HCEC 1CT (cell line): ENCODE data around the gene TMOD1.

Experiments used
- DNase-seq: peaks from one replicate; pipeline ENCODE4 v3.0.0-alpha.2; 2017

Gene TMOD1

GRCh38 chr9:97518909-97519307 lies 17.4 kb downstream of the TMOD1 start:
- DNase-seq: peak; percentile 83

GRCh38 chr9:97519441-97519970 lies 18.0 kb downstream of the TMOD1 start:
- no peak for DNase-seq

GRCh38 chr9:97521576-97522333 lies 20.3 kb downstream of the TMOD1 start:
- no peak for DNase-seq

- no peak for DNase-seq
Observed at GRCh38 chr9:97524424-97524823, 23.0 kb downstream of the TMOD1 start.

DNA sequence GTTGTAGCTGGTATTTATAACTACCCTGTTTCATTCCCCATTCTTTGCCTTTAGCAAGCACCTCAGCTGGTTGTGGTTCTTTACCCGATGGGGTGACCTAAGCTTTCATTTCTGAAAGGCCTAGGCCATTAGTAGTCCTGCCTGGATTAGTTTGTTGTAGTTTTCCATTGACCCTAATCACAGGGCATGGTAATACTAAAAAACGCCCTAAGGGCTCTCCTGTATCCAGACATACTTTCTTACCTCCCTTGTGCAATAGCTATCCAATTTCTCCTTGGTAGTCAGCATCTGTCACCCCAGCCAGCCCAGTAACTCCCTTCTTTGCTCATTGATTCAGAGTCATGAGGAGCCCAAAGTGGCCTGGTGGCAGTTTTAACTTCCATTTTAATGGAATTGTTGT lies 24.0 kb downstream of the TMOD1 start:
- DNase-seq: peak; percentile 76

DNA sequence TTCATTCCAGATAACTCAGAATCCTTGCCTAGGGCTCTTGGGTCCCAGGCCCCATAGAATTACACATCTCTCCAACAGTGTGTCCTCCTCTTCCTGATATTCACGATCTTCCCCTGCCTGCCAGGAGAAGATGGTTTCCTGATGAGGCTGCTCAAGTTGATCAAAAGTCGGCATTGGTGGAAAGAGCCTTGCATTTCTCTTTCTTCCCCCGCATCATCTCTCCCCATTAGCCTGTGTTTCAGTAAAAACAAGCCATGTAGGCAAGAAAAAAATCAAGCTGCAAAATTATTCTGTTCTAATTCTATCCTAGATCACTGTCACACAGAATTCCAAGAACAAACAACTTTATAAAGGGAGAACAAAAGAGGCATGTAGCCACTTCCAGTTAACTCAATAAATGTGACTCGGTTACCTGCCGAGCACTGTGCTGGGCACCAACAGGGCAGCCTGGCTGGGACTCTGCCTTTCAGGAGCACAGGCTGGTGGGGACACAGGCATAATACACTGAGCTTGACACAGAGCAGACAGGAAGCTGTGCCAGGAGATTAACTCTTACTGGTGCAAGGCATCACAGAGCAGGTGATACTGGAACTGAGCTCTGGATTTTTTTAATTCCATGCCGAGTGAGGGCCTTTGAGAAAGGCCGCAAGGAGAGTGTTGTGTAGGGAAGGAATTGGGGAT lies 25.6 kb downstream of the TMOD1 start:
- no peak for DNase-seq

DNA sequence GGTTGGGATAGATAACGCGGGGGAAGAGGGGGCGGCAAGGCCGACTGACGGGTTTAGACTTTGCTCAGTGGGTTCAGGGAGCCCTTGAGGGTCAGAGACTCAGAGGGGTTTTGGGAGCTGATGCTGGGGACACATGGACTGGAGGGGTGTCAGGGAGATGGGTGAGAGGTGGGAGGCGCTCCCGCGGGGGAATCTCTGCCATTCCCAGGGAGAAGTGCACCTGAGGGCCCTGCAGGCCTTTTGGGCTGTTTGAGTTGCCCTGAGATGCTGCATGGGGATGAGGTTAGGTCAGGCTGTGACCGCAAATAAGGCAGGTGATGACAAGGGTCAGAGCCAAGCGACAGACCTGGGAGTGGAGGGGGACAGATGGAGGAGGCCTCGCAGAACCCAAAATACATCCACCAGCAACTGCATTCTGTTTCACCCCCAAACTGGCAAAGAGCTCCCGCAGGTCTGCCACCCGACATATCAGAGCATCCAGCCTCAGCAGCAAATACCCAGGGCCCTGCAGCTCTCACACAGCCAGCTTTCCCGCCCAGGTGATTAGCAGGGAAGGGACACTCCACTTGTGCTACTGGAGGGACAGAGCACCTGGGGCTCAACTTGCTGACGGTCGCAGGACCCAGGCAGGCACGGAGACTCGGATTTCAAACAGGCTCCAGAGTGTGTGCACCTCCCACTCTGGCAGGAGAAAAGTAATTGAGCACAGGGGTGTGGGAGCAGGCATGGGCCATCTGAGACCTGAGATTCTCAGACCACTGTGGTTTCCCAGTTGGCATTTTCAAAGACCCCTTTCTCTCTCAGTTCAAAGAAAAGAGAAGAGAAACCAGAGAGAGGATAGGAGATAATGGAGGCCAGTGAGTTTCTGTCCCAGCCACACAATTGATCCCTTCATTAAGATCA lies 26.4 kb downstream of the TMOD1 start:
- no peak for DNase-seq

DNA sequence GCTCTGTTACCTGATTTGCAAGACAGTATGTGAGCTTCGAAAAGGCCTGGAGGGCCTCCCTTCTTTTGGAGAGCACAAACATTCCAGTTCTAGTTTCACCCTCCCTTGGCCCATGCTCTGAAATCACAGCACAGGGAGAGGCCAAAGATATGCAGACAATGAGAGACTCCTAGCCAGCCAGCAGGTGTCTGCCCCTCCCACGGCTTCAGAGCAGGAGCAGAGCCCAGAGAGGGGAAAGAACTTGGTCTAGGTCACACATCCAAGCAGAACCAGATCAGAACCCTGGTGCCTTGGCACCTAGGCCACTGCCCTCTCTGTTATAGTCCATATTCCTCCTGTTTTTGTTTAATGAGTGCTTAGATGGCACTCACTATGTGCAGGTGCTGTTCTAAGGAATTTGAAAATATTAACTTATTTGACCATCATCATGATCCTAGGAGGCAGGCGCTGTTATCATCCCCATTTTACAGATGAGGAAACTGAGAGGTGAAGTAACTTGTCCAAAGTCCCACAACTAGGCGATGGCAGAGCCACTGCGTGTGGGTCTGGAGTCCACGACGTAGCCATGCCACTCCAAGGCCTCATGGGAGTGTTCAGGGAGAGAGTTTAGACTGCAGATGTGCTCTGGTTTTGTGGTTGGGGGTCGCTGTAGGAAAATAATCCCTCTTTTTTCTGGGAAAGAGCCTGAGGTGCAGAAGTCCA lies 27.2 kb downstream of the TMOD1 start:
- DNase-seq: no peak

DNA sequence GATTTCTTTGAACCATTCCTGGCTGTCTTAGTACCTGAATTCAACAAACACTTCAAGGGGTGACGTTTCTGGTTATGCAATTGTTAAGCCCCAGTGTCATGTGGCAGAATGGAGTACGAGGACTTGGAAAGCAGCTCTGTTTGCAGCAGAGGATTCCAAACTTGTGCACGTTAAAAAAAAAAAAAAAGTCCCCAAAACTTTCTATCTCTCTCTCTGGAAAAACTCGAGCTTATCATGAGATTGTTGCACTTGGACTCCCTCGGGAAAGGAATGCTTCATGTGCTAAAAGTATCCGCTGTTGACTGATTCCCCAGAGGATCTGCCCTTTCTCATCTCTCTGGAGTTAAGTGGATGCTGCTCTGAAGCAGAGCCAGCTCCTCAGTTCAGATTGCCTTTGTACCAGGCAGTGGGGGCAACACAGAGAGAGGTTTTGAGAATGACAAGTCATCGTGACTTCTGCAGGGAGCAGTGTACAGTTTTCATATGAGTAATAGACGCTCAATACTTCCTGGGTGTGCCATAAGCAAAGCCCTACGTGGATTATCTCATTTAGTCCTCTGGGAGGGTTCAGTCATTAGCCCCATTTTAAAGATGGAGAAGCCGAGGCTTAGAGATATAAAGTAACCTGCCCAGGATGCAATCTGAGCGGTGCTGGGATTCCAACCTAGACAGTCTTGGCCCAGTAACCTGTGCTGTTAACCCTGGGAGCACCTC lies 28.1 kb downstream of the TMOD1 start:
- peak; percentile 55 for DNase-seq

DNA sequence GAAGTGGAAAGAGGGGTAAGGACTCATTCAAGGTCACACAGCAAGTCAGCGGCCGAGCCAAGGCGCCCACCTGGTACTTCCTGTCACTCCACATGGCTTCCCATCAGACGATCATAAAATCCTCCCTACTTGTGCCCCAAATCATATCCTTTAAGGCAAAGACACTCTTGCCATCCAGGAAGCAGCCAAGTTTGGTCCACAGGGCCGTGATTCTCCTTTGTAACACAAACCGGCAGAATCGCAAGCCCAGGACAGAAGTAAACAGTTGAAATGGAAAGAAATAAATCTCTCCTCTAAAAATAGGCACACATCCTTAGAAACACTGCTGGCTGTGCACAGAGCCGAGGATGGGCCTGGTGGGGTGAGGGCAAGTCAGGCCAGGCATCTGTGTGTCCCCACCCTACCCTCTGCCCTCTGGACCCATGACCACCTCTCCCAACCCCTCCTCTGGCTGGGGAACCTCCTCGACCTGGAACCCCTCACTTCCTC lies 30.5 kb downstream of the TMOD1 start:
- DNase-seq: no peak

GRCh38 chr9:97534185-97534584 lies 32.7 kb downstream of the TMOD1 start:
- no peak for DNase-seq

GRCh38 chr9:97534961-97535594 lies 33.6 kb downstream of the TMOD1 start:
- DNase-seq: no peak

GRCh38 chr9:97535771-97536170 lies 34.3 kb downstream of the TMOD1 start:
- DNase-seq: no peak

DNA sequence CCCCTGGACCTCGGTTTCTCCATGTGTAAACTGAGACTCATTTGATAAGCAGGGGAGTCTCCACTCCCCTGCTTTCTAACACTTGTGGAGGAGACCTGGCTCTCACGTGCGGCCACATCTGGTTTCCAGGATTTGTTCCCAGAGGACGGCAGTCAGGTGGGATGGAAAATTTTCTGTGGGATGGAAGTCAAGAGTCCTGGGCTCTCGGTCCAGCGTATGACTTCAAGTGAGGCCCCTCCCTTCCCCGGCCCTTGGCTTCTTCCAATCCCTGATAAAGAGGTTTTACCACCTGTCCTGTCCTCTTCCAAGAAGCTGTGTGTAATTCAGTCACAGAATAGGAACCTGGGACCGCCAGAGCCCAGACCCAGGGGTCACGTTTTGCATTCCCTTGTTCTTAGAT lies 35.0 kb downstream of the TMOD1 start:
- no peak for DNase-seq

- DNase-seq: no peak
Observed at GRCh38 chr9:97543561-97543960, 42.1 kb downstream of the TMOD1 start.

GRCh38 chr9:97545486-97545885 lies 44.0 kb downstream of the TMOD1 start:
- DNase-seq: no peak

GRCh38 chr9:97547098-97547829 lies 45.8 kb downstream of the TMOD1 start:
- no peak for DNase-seq

DNA sequence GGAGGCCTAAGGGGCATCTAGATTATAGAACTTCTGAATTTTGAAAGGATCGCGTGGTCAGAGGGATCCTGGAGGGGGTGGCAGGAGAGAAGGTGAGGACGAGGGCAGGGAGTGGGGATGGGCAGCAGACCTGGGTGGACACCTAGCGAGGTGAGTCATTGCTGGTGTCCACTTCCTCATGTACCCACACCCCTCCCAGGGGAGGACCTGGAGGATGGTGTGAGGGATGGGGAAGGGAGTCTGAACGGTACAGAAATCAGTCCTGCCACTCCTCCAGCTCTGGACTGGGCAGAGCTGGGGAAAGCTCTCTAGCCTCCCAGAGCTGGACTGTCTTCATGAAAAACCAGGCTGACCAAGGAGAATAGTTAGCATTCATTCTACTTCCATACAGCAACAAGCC lies 46.9 kb downstream of the TMOD1 start:
- DNase-seq: no peak

GRCh38 chr9:97548819-97549540 lies 47.5 kb downstream of the TMOD1 start:
- no peak for DNase-seq

GRCh38 chr9:97550386-97550785 lies 48.9 kb downstream of the TMOD1 start:
- no peak for DNase-seq
